Keratinocyte (primary cell): ENCODE results near the gene DRAP1.

Experiments used
- EZH2 ChIP-seq: IDR thresholded peaks from one replicate; pipeline ENCODE4 v1.6.1; 2012; ENCODE audit warnings: inconsistent platforms, mild to moderate bottlenecking, low read length, moderate library complexity
- TF ChIP-seq, protein P1 (sequence below), 3 experiments: IDR thresholded peaks in 1 of 3; conservative IDR thresholded peaks in 1 of 3; optimal IDR thresholded peaks in 1 of 3; 2 replicates in 2 of 3; 3 replicates in 1 of 3; pipeline versions ENCODE3 to v1.5.1; 2011; ENCODE audit warnings: low read length in 3 of 3, mild to moderate bottlenecking in 3 of 3, moderate library complexity in 2 of 3, control low read depth in 1 of 3, inconsistent platforms in 1 of 3; ENCODE audit not compliant: insufficient read depth in 2 of 3; ENCODE audit errors: extremely low read depth in 1 of 3

DNA sequence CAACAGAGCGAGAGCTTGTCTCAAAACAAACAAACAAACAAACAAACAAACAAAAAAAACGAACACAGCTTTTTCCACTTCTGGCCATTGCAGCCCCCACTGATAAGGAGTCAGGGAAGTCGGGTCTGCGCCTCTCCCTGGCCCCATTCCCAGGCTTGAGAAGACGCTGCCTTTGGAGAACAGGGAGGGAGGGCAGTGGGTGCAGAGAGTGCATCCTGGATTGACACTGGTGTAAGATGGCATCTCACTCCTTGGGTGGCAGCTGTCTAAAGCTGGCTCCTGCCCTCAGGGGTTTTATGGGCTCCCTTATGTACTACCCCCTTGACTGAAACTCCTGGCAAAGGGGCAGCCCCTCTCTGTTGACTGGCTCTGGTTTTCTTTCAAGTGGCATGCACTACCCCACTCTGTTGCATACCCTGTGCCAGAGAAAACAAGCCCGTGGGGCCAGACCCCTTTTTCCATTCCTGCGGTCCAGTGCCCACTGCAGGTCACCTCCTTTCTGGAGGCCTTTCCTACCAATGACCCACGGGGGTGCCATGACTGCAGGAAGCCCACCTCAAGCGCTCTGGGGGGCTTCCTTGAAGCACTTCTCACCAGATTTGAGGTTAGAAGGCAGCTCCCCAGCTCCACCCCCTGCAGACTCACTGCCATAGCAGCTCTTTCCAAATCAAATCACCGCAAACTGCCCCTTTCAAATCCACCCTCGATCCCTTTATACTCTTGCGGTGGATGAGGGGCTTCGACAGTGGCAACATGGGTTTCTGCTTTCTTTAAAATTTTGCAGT is 12.7 kb downstream of the DRAP1 start:
- TF ChIP-seq, protein P1, sequence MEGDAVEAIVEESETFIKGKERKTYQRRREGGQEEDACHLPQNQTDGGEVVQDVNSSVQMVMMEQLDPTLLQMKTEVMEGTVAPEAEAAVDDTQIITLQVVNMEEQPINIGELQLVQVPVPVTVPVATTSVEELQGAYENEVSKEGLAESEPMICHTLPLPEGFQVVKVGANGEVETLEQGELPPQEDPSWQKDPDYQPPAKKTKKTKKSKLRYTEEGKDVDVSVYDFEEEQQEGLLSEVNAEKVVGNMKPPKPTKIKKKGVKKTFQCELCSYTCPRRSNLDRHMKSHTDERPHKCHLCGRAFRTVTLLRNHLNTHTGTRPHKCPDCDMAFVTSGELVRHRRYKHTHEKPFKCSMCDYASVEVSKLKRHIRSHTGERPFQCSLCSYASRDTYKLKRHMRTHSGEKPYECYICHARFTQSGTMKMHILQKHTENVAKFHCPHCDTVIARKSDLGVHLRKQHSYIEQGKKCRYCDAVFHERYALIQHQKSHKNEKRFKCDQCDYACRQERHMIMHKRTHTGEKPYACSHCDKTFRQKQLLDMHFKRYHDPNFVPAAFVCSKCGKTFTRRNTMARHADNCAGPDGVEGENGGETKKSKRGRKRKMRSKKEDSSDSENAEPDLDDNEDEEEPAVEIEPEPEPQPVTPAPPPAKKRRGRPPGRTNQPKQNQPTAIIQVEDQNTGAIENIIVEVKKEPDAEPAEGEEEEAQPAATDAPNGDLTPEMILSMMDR (optimal IDR thresholded peaks at IDR 0.05 in 1 of 3, IDR thresholded peaks at IDR 0.05 in 1 of 3, conservative IDR thresholded peaks at IDR 0.05 in 1 of 3; ENCODE audit: extremely low read depth in 1 of 3, insufficient read depth in 2 of 3, low read length in 3 of 3), result peak in 1 of 3 experiments; percentile 5
- TF ChIP-seq EZH2, result no peak
